Mucosa of rectum (tissue), 2 donors: ENCODE measurements around the gene SPATA6.
A peak's percentile ranks its signal among the peaks of the same experiment; 100 is the strongest.
"Not testable (repeated sequence)": the region's sequence is repeated elsewhere in the genome, so short reads cannot be mapped to it uniquely, and the experiment has no call there.

ENCODE experiments used
- H3K27ac ChIP-seq, 2 donors: one replicate each; pipeline ENCODE4 v1.7.0; 2013; ENCODE audit warnings: inconsistent platforms in 2 of 2, low read depth in 2 of 2, low read length in 2 of 2
- H3K27me3 ChIP-seq, 2 donors: one replicate each; pipeline ENCODE4 v1.7.0; 2013; ENCODE audit warnings: low read length in 2 of 2; ENCODE audit not compliant: control insufficient read depth in 2 of 2, insufficient read depth in 2 of 2
- H3K36me3 ChIP-seq, 2 donors: one replicate each; pipeline ENCODE4 v1.7.0; 2013; ENCODE audit warnings: low read length in 2 of 2; ENCODE audit not compliant: control insufficient read depth in 2 of 2, insufficient read depth in 2 of 2
- H3K4me1 ChIP-seq, 2 donors: one replicate each; pipeline ENCODE4 v1.7.0; 2013; ENCODE audit warnings: low read length in 2 of 2, mild to moderate bottlenecking in 1 of 2; ENCODE audit not compliant: control insufficient read depth in 2 of 2, insufficient read depth in 2 of 2
- H3K4me3 ChIP-seq, 2 donors: one replicate each; pipeline ENCODE4 v1.7.0; 2013; ENCODE audit warnings: low read length in 2 of 2
- H3K9ac ChIP-seq, 2 donors: one replicate each; pipeline ENCODE4 v1.7.0; 2013; ENCODE audit warnings: low read length in 2 of 2, low read depth in 1 of 2, mild to moderate bottlenecking in 1 of 2
- H3K9me3 ChIP-seq, 2 donors: one replicate each; pipeline ENCODE4 v1.7.0; 2013; ENCODE audit warnings: low read length in 2 of 2; ENCODE audit not compliant: control insufficient read depth in 2 of 2
- donor health status: healthy.
- donor health status: Normal muscosa, but diverticular disease.

SPATA6 gene

GRCh38 chr1:48471691-48472576 is at the start of gene SPATA6:
SPATA6 (minus strand) TSS chr1:48472204; CDS start chr1:48472008, 196 bp downstream.
- peaks cover 9 to 11% of the 10 kb centered on the region in 2 donors for H3K4me1 ChIP-seq
- H3K27ac ChIP-seq = peak within 1 kb of the TSS; percentile 73 to 84
- H3K4me3 ChIP-seq = peak within 1 kb of the TSS; percentile 84 to 91
- H3K36me3 ChIP-seq = no peaks in the 10 kb centered on the region
- H3K9me3 ChIP-seq = no peaks in the 10 kb centered on the region
- H3K9ac ChIP-seq = peak within 1 kb of the TSS; percentile 69 to 77
- H3K27me3 ChIP-seq = no peaks in the 10 kb centered on the region

- H3K9ac ChIP-seq, H3K27me3 ChIP-seq, H3K4me3 ChIP-seq, H3K9me3 ChIP-seq, H3K36me3 ChIP-seq, H3K27ac ChIP-seq, H3K4me1 ChIP-seq: not testable (repeated sequence)
These were observed 47.9 kb upstream of the SPATA6 start for GRCh38 chr1:48519896-48520295.

- Histone ChIP-seq H3K9me3 (no peaks in the 10 kb centered on the region), H3K36me3 (no peaks in the 10 kb centered on the region), H3K9ac (no peak overlapping the region), H3K4me1 (no peaks in the 10 kb centered on the region), H3K27me3 (no peaks in the 10 kb centered on the region), H3K27ac (no peak overlapping the region), H3K4me3 (no peak overlapping the region)
These were observed 34.9 kb upstream of the SPATA6 start for GRCh38 chr1:48506870-48507269.

- Histone ChIP-seq H3K9ac (no peak overlapping the region), H3K36me3 (no peaks in the 10 kb centered on the region), H3K27me3 (no peaks in the 10 kb centered on the region), H3K9me3 (no peaks in the 10 kb centered on the region), H3K4me1 (peaks cover 0 to 3% of the 10 kb centered on the region in 2 donors), H3K27ac (no peak overlapping the region), H3K4me3 (no peak overlapping the region)
These were observed 28.8 kb upstream of the SPATA6 start for GRCh38 chr1:48500541-48501450.

GRCh38 chr1:48499211-48499735 is 27.3 kb upstream of the SPATA6 start:
- H3K4me1 ChIP-seq = peaks cover 5 to 8% of the 10 kb centered on the region in 2 donors
- H3K9ac ChIP-seq = no peak overlapping the region
- H3K4me3 ChIP-seq = no peak overlapping the region
- no peaks in the 10 kb centered on the region for H3K36me3 ChIP-seq
- H3K9me3 ChIP-seq = no peaks in the 10 kb centered on the region
- no peak overlapping the region for H3K27ac ChIP-seq
- H3K27me3 ChIP-seq = no peaks in the 10 kb centered on the region

- Histone ChIP-seq H3K4me3 (no peak overlapping the region), H3K9ac (no peak overlapping the region), H3K36me3 (no peaks in the 10 kb centered on the region), H3K4me1 (peaks cover 10 to 13% of the 10 kb centered on the region in 2 donors), H3K9me3 (no peaks in the 10 kb centered on the region), H3K27me3 (no peaks in the 10 kb centered on the region), H3K27ac (no peak overlapping the region)
These were observed 26.2 kb upstream of the SPATA6 start for GRCh38 chr1:48498096-48498791.

- Histone ChIP-seq H3K9ac (no peak overlapping the region), H3K4me3 (no peak overlapping the region), H3K9me3 (no peaks in the 10 kb centered on the region), H3K27ac (no peak overlapping the region), H3K36me3 (no peaks in the 10 kb centered on the region), H3K27me3 (no peaks in the 10 kb centered on the region), H3K4me1 (peaks cover 10 to 15% of the 10 kb centered on the region in 2 donors)
These were observed 23.9 kb upstream of the SPATA6 start for GRCh38 chr1:48495911-48496310.

- no peaks in the 10 kb centered on the region for H3K36me3 ChIP-seq
- H3K9ac ChIP-seq = no peak overlapping the region
- H3K27me3 ChIP-seq = no peaks in the 10 kb centered on the region
- peaks cover 10 to 15% of the 10 kb centered on the region in 2 donors for H3K4me1 ChIP-seq
- no peak overlapping the region for H3K27ac ChIP-seq
- no peaks in the 10 kb centered on the region for H3K9me3 ChIP-seq
- no peak overlapping the region for H3K4me3 ChIP-seq
These were observed 23.2 kb upstream of the SPATA6 start for GRCh38 chr1:48495166-48495565.

- Histone ChIP-seq H3K4me3 (no peak overlapping the region), H3K27me3 (no peaks in the 10 kb centered on the region), H3K4me1 (peaks cover 10 to 15% of the 10 kb centered on the region in 2 donors), H3K9me3 (no peaks in the 10 kb centered on the region), H3K9ac (peak overlapping the region in 1 of 2 donors; percentile 4), H3K36me3 (no peaks in the 10 kb centered on the region), H3K27ac (peak overlapping the region; percentile 19 to 46)
These were observed 22.2 kb upstream of the SPATA6 start for GRCh38 chr1:48493970-48494769.
